ENCODE results near the gene SERTAD1.

The SERTAD1 gene

DNA sequence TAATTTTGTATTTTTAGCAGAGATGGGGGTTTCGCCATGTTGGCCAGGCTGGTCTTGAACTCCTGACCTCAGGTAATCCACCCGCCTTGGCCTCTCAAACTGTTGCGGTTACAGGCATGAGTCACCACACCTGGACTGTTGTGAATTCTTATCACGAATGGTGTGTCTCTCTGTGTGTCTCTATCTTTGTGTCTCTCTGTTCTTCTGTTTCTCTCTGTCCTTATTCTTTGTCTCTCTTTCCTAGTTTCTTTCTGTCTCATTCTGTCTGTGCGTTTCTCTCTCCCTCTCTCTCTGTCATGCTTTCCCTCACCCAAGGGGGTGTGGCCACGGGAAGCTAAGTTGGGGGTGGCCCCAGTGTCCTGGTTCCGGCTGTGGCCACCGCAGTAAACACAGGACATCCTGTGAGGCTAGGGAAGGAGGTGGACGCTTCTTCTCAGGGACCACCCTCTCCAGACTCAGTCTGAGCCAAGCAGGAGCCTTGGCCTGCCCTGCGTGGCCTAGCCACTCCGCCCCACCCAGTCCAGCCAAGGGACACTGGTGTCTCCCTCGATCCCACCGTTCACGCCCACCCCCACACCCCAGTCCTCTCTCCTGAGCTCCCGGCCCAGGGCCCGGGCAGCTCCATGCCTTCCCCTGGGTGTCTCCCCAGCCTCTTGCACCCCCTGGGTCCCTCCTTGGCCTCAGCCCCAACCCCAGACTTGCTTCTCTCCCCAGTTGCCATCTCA is 8.7 kb downstream of the SERTAD1 start:
- no peak overlapping the region for H3K4me3 ChIP-seq (ENCODE audit: low read depth, low read length)
- TF ChIP-seq, protein P1, sequence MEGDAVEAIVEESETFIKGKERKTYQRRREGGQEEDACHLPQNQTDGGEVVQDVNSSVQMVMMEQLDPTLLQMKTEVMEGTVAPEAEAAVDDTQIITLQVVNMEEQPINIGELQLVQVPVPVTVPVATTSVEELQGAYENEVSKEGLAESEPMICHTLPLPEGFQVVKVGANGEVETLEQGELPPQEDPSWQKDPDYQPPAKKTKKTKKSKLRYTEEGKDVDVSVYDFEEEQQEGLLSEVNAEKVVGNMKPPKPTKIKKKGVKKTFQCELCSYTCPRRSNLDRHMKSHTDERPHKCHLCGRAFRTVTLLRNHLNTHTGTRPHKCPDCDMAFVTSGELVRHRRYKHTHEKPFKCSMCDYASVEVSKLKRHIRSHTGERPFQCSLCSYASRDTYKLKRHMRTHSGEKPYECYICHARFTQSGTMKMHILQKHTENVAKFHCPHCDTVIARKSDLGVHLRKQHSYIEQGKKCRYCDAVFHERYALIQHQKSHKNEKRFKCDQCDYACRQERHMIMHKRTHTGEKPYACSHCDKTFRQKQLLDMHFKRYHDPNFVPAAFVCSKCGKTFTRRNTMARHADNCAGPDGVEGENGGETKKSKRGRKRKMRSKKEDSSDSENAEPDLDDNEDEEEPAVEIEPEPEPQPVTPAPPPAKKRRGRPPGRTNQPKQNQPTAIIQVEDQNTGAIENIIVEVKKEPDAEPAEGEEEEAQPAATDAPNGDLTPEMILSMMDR (conservative IDR thresholded peaks at IDR 0.05; ENCODE audit: low read depth, low read length), result no peak
- DNase-seq (ENCODE audit: low read depth), result peak; percentile 12

DNA sequence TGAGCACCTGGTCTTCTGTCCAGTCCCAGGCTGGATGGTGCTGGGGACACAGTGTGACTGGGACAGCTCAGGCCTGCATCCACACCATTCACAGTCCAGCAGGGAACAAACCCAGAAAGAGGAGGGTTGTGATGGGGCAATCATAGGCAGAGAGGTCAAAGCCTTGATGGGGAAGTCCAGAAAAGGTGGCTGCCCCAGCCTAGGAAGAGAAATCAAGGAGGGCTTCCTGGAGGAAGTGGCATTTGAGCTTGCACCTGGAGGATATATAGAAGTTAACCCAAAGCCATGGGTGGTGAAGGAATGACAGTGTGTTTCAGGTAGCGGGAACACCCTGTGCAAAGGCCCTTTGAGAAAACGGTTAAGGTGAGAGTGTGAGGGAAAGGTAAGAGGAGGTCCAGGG is 10.0 kb downstream of the SERTAD1 start:
- DNase-seq (ENCODE audit: low read depth), result no peak
- TF ChIP-seq, protein P1 (conservative IDR thresholded peaks at IDR 0.05; ENCODE audit: low read depth, low read length), result no peak
- H3K4me3 ChIP-seq (ENCODE audit: low read depth, low read length), result no peak overlapping the region

DNA sequence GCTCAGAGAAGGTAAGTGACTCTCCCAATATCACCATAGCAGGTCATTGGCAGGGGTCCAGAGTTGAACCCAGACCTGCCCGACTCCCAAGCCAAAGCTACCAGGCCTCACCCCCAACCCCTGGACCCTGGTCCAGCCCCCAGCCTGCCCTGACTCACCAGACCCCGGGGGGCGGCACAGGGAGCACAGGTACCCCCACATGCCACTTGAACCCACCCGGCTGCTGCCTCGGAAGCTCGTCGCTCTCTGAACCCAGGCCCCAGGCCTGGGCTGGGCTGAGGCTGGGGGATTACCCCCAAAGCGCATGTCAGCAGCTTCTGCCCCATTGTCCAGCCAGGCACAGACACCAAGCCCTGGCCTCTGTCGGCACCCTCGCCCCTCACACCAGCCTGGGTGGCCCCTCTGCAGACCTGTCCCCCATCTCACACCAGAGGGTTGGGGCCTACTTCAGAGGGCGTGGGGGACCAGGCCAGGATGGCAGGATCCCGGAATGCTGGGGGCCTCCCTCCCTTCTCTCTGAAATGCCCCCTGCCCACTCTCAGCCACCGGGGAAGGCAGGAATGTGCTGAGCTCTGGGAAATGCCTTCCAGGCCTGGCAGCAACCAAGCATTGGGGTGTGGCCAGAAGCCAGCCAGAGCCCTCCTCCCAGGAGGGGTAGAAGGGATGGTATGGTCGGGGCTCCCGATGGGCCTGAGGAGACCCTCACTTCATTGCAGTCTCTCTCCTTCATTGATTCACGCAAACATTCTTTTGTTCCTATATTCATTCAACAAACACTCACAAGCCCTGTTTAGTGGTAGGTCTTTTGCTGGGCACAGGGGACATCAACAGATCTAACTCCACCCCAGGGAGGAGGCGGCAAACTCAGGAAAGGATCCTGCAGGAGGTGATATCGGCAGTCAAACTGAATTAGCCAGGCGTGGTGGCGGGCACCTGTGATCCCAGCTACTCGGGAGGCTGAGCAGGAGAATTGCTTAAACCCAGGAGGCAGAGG is 11.0 kb downstream of the SERTAD1 start:
- no peak overlapping the region for H3K4me3 ChIP-seq (ENCODE audit: low read depth, low read length)
- DNase-seq (ENCODE audit: low read depth), result no peak
- TF ChIP-seq, protein P1 (conservative IDR thresholded peaks at IDR 0.05; ENCODE audit: low read depth, low read length), result no peak

DNA sequence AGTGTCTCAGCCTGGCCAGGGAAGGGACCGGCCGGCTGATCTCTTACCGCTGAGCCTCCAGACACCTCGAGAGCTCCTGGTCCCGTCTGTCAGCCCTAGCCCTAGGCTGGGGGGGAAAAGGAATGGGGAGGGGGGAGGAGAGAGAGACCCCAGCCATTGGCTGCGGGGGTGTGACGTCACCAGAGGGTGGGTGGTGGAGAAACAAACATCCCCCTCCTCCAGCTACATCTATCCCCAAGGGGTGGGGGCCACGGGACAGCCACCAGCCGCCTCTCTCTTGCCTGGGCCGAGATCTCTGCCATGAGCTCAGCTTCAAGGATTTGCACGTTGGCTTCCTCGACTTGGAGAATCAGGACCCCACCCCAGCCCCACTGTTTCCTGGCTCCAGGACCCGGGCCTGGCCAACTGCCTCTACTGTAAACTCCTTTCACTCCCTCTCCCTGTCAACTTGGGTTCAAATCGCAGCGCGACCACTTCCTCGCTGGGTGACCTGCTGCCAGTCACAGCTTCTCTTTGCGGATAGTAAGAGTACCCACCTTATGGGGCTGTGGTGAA is 12.4 kb downstream of the SERTAD1 start, which contains the start of gene PRX:
TSS of gene PRX (minus strand) at position 88 of the 555 bp plus-strand sequence. CDS start 5,446 bp downstream, outside the sequence.
- no peak for DNase-seq (ENCODE audit: low read depth)
- H3K4me3 ChIP-seq (ENCODE audit: low read depth, low read length), result no peak within 1 kb of the TSS
- TF ChIP-seq, protein P1 (conservative IDR thresholded peaks at IDR 0.05; ENCODE audit: low read depth, low read length), result no peak

- no peak overlapping the region for H3K4me3 ChIP-seq (ENCODE audit: low read depth, low read length)
- no peak for DNase-seq (ENCODE audit: low read depth)
- TF ChIP-seq, protein P1 (conservative IDR thresholded peaks at IDR 0.05; ENCODE audit: low read depth, low read length), result no peak
Observed at GRCh38 chr19:40412866-40413265, 12.9 kb downstream of the SERTAD1 start.

DNA sequence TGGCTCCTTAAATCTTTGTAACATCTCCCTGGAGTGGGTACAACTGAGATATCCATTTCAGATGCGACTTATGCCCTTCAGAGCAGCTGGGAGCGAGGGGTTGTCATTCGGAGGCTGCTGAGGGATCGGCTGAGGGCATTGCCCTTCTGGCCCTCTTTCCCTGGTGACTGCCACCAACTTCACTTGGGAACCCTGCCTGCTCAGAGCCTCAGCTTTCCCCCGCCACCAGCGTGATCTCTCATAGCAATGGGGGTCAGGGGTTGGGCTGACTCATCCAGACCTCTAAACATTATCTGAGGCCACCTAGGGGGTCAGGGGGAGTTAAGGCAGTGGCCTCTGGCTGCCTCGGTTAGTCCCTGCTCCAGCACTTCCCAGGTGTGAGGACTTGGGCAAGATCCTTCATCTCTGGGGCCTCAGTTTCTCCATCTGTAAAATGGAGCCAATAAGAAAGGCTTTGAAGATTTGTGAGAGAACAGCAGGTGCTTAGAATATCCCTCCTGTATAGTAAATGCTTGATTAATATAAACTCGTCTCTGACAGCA is 13.8 kb downstream of the SERTAD1 start:
- DNase-seq (ENCODE audit: low read depth), result no peak
- TF ChIP-seq, protein P1 (conservative IDR thresholded peaks at IDR 0.05; ENCODE audit: low read depth, low read length), result no peak
- H3K4me3 ChIP-seq (ENCODE audit: low read depth, low read length), result no peak overlapping the region

Measured in choroid plexus epithelial cell (primary cell).